Mammary epithelial cell (primary cell): ENCODE measurements around the gene TRIM32.

Source experiments
- EZH2 ChIP-seq: IDR thresholded peaks from 2 replicates; pipeline ENCODE4 v1.6.1; 2012; ENCODE audit warnings: low read length, inconsistent platforms, borderline replicate concordance
- TF ChIP-seq, protein P1 (sequence below), 2 donors: IDR thresholded peaks in 1 of 2; conservative IDR thresholded peaks in 1 of 2; 2 replicates each; pipeline ENCODE4 v1.5.1; 2011 to 2012; ENCODE audit warnings: inconsistent platforms in 2 of 2, low read length in 2 of 2, mild to moderate bottlenecking in 2 of 2, control low read depth in 1 of 2, low read depth in 1 of 2; ENCODE audit not compliant: insufficient read depth in 1 of 2; ENCODE audit errors: extremely low read depth in 1 of 2

DNA sequence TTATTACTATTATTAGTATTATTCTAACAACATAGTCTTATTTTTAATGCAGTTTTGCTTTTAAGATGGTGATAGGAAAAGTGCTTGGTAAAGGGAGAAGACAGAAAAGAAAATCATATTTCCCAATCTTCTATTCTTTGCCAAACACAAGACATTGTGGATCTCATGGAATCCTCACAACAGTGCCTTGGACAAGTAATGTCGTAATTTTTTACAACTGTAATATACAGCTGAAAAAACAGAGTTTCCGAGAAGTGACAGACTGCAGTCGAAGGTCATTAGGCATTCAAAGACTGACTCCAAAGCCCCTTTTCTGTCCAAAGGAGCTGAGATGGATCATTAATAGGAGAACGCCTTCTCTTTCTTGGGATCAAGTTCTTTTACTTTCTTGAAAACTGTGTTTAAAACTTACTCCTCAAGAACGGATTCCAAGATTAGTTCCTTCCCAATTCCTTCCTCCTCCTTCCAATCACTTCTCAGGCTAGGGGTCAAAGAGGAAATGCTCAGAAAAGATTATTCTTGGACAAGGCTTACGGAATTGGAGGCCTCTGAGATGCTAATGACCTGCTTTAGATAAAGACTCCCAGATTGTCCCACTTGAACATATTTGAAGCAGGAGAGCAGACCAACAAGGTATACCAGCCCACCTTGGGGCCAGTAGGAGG, 24.3 kb upstream of the TRIM32 start:
- no peak for TF ChIP-seq EZH2
- TF ChIP-seq, protein P1, sequence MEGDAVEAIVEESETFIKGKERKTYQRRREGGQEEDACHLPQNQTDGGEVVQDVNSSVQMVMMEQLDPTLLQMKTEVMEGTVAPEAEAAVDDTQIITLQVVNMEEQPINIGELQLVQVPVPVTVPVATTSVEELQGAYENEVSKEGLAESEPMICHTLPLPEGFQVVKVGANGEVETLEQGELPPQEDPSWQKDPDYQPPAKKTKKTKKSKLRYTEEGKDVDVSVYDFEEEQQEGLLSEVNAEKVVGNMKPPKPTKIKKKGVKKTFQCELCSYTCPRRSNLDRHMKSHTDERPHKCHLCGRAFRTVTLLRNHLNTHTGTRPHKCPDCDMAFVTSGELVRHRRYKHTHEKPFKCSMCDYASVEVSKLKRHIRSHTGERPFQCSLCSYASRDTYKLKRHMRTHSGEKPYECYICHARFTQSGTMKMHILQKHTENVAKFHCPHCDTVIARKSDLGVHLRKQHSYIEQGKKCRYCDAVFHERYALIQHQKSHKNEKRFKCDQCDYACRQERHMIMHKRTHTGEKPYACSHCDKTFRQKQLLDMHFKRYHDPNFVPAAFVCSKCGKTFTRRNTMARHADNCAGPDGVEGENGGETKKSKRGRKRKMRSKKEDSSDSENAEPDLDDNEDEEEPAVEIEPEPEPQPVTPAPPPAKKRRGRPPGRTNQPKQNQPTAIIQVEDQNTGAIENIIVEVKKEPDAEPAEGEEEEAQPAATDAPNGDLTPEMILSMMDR (conservative IDR thresholded peaks at IDR 0.05 in 1 of 2, IDR thresholded peaks at IDR 0.05 in 1 of 2; ENCODE audit: extremely low read depth in 1 of 2, insufficient read depth in 1 of 2, low read depth in 1 of 2, low read length in 2 of 2), result no peak
